Measurements from ENCODE around the gene BTBD17. TPM values are rescaled to one million over a fixed set of nuclear protein-coding genes. Genes with fewer than 3 reads are reported as not detected.

BTBD17 gene
- total and polyA plus RNA-seq, 10 of the 15 experiments (the other 5 are each of a cell fraction or from before 2014, with no cell fraction given), result not detected

DNA sequence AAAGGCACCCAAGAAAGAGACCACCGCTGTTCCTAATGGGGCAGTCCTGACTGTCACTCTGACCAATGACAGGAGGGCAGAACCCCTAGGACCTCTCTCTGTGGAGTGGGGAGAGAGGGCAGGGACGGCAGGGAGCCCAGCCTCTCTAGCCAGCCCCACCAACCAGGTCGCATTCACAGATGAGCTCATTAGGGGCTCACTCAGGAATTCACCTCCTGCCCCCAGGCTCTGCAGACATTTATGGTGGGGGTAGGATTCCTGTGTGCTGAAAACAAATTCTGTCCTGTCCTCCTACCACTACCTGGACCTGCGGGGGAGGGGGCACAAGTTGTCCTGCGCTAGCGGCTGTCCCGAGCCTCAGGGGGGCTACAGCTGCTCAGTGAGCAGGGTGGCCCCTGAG is 42.5 kb upstream of the BTBD17 start:
- Histone ChIP-seq H3K9ac (ENCODE audit: control insufficient read depth, insufficient read depth, low read length) (no peak overlapping the region), H3K27ac (ENCODE audit: control insufficient read depth, insufficient read depth) (no peak overlapping the region), H4K20me1 (ENCODE audit: control insufficient read depth, insufficient read depth) (no peaks in the 10 kb centered on the region), H2AFZ (ENCODE audit: control insufficient read depth, low read depth, low read length) (no peak overlapping the region), H3K27me3 (replicated peaks in 1 of 2; ENCODE audit: control insufficient read depth in 2 of 2, insufficient read depth in 2 of 2, low read length in 1 of 2) (no peaks in the 10 kb centered on the region; a peak in 1 of 4 replicates), H3K4me2 (ENCODE audit: control insufficient read depth, insufficient read depth) (no peak overlapping the region), H3K79me2 (ENCODE audit: control insufficient read depth, insufficient read depth, low read length) (no peaks in the 10 kb centered on the region), H3K4me1 (ENCODE audit: control insufficient read depth, insufficient read depth, low read length) (no peaks in the 10 kb centered on the region), H3K4me3 (no peak overlapping the region), H3K36me3 (ENCODE audit: control insufficient read depth in 2 of 2, insufficient read depth in 2 of 2, low read length in 1 of 2) (no peaks in the 10 kb centered on the region), H3K9me3 (replicated peaks; ENCODE audit: control insufficient read depth, insufficient read depth, low read length) (no peaks in the 10 kb centered on the region)
- FAIRE-seq (no peak), ATAC-seq (no peak), DNase-seq (ENCODE audit: low read depth, low spot score) (no peak)
- POLR2A ChIA-PET, result no interaction called here
- in situ Hi-C loops (cut with MboI), result no loop called here
- CTCF ChIA-PET, result interaction anchor here (1.0 kb wide), 1 partner anchor 25 kb away, joined by 6 read pairs; no protein-coding TSS in a partner anchor
- intact Hi-C loops (cut with micrococcal nuclease; ENCODE audit: unreplicated experiment), result no loop called here
- no TSS peak for BruUV-seq (replicated peaks)
- TF ChIP-seq HDAC6 (IDR thresholded peaks at IDR 0.05; ENCODE audit: unreplicated experiment) (no peak), DPF2 (IDR thresholded peaks at IDR 0.05) (no peak), HDAC2 (IDR thresholded peaks at IDR 0.05) (no peak), CBFB (IDR thresholded peaks at IDR 0.05; ENCODE audit: low read depth) (no peak), TAF1 (IDR thresholded peaks at IDR 0.05; ENCODE audit: borderline replicate concordance, low read depth, low read length) (no peak), CEBPZ (IDR thresholded peaks at IDR 0.05; ENCODE audit: low read depth, low read length) (no peak), MTA3 (IDR thresholded peaks at IDR 0.05; ENCODE audit: borderline replicate concordance, low read length) (no peak), FOXM1 (IDR thresholded peaks at IDR 0.05; ENCODE audit: low read depth, low read length) (no peak)
- TF ChIP-seq, protein P1, sequence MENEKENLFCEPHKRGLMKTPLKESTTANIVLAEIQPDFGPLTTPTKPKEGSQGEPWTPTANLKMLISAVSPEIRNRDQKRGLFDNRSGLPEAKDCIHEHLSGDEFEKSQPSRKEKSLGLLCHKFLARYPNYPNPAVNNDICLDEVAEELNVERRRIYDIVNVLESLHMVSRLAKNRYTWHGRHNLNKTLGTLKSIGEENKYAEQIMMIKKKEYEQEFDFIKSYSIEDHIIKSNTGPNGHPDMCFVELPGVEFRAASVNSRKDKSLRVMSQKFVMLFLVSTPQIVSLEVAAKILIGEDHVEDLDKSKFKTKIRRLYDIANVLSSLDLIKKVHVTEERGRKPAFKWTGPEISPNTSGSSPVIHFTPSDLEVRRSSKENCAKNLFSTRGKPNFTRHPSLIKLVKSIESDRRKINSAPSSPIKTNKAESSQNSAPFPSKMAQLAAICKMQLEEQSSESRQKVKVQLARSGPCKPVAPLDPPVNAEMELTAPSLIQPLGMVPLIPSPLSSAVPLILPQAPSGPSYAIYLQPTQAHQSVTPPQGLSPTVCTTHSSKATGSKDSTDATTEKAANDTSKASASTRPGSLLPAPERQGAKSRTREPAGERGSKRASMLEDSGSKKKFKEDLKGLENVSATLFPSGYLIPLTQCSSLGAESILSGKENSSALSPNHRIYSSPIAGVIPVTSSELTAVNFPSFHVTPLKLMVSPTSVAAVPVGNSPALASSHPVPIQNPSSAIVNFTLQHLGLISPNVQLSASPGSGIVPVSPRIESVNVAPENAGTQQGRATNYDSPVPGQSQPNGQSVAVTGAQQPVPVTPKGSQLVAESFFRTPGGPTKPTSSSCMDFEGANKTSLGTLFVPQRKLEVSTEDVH (IDR thresholded peaks at IDR 0.05; ENCODE audit: low read depth, partially characterized antibody), result no peak
- TF ChIP-seq, protein P2, sequence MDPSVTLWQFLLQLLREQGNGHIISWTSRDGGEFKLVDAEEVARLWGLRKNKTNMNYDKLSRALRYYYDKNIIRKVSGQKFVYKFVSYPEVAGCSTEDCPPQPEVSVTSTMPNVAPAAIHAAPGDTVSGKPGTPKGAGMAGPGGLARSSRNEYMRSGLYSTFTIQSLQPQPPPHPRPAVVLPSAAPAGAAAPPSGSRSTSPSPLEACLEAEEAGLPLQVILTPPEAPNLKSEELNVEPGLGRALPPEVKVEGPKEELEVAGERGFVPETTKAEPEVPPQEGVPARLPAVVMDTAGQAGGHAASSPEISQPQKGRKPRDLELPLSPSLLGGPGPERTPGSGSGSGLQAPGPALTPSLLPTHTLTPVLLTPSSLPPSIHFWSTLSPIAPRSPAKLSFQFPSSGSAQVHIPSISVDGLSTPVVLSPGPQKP (IDR thresholded peaks at IDR 0.05; ENCODE audit: low read depth, low read length), result no peak
- TF ChIP-seq, protein P3, sequence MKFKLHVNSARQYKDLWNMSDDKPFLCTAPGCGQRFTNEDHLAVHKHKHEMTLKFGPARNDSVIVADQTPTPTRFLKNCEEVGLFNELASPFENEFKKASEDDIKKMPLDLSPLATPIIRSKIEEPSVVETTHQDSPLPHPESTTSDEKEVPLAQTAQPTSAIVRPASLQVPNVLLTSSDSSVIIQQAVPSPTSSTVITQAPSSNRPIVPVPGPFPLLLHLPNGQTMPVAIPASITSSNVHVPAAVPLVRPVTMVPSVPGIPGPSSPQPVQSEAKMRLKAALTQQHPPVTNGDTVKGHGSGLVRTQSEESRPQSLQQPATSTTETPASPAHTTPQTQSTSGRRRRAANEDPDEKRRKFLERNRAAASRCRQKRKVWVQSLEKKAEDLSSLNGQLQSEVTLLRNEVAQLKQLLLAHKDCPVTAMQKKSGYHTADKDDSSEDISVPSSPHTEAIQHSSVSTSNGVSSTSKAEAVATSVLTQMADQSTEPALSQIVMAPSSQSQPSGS (IDR thresholded peaks at IDR 0.05; ENCODE audit: low read length), result no peak
- SMC1A ChIA-PET (ENCODE audit: uncharacterized antibody, unreplicated experiment), result interaction anchor here (1.4 kb wide), 1 partner anchor 12 kb away, joined by 3 read pairs; no protein-coding TSS in a partner anchor
- RAD21 ChIA-PET (ENCODE audit: unreplicated experiment), result no interaction called here
- WGBS (ENCODE audit: insufficient coverage, insufficient replicate concordance, low lambda C conversion rate, missing lambda C conversion rate), result 28% methylated on average over 7 of the region's 7 CpGs

Measured in GM12878 (cell line).